HG03460 (cell line): ENCODE results near the gene KHK.

Experiments
- ATAC-seq: cut with Tn5 transposase; IDR thresholded peaks from one replicate; pipeline ENCODE4 v1.9.1; 2021; ENCODE audit not compliant: unreplicated experiment

The KHK gene

GRCh38 chr2:27086724-27087593 lies at the start of gene KHK:
Gene KHK, plus strand, starts transcription at chr2:27086772. Its CDS starts 488 bp downstream, at chr2:27087260.
- ATAC-seq: peak; percentile 20

- no peak for ATAC-seq
Measured at GRCh38 chr2:27038012-27038411, 48.6 kb upstream of the KHK start.

GRCh38 chr2:27038631-27039339 lies 47.8 kb upstream of the KHK start:
- no peak for ATAC-seq

- no peak for ATAC-seq
Measured at GRCh38 chr2:27039426-27039825, 47.1 kb upstream of the KHK start.

GRCh38 chr2:27039871-27040270 lies 46.7 kb upstream of the KHK start:
- no peak for ATAC-seq

GRCh38 chr2:27040282-27040681 lies 46.3 kb upstream of the KHK start:
- no peak for ATAC-seq

GRCh38 chr2:27041752-27042151 lies 44.8 kb upstream of the KHK start:
- ATAC-seq: no peak

GRCh38 chr2:27042159-27042661 lies 44.4 kb upstream of the KHK start:
- peak; percentile 70 for ATAC-seq

- ATAC-seq: no peak
Measured at GRCh38 chr2:27042985-27043634, 43.5 kb upstream of the KHK start.

- ATAC-seq: peak; percentile 30
Measured at GRCh38 chr2:27049422-27050280, 36.9 kb upstream of the KHK start.

GRCh38 chr2:27050281-27050995 lies 36.1 kb upstream of the KHK start:
- peak; percentile 45 for ATAC-seq

- ATAC-seq: peak; percentile 73
Measured at GRCh38 chr2:27050996-27051901, 35.3 kb upstream of the KHK start, which contains the start of gene AGBL5. Gene AGBL5, plus strand, starts transcription at chr2:27051668. Its CDS starts 1,291 bp downstream, at chr2:27052959.

GRCh38 chr2:27051902-27052645 lies 34.5 kb upstream of the KHK start:
- ATAC-seq: no peak

- no peak for ATAC-seq
Measured at GRCh38 chr2:27053321-27053720, 33.3 kb upstream of the KHK start.

GRCh38 chr2:27053776-27054175 lies 32.8 kb upstream of the KHK start:
- ATAC-seq: no peak

GRCh38 chr2:27054721-27055120 lies 31.9 kb upstream of the KHK start:
- ATAC-seq: no peak

- no peak for ATAC-seq
Measured at GRCh38 chr2:27057184-27057583, 29.4 kb upstream of the KHK start.

GRCh38 chr2:27058210-27058609 lies 28.4 kb upstream of the KHK start:
- ATAC-seq: no peak
